ENCODE measurements around the gene SCN3B.
A peak's percentile ranks its signal among the peaks of the same experiment; 100 is the strongest.

Gene SCN3B

DNA sequence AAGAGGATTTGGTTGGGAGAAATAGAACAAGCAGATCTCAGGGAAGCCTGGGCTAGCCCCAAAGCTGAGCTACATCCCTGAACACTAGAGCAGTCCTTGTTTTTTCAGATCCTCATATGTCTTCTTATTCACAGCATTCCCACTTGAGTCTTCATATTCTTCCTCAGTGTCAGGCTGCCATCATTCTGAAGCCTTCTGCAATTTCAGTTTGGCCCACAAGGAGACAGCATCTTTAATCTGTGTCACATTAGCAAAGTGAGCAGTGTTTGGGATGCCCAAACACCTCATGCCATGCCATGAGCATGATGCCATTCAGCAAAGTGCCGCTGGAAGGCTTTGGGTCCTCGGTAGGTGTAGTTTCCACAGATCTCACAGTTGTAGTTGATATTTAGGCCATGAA lies 56.6 kb downstream of the SCN3B start:
- no peak for DNase-seq (ENCODE audit: low read depth in 2 of 2)

DNA sequence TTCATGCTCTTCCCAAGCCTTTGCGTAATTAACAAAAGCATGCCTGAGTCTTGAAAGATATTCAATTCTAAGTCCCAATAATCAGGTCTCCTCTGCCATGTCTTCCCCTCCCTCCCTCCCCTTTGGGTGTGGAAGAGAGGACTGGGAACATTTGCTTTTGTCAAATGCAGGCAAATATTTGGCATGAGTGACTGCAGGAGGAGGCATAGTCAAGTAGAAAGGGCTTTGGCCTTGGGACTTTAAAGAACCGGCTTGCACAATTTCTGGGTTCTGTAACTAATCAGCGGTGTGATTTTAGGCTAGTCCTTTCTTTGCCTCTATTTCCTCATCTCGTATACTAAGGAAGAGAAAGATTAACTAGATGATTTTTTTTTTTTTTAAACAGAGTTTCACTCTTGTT lies 59.5 kb downstream of the SCN3B start:
- no peak for DNase-seq (ENCODE audit: low read depth in 2 of 2)

- no peak for DNase-seq (ENCODE audit: low read depth in 2 of 2)
These were observed 60.1 kb downstream of the SCN3B start for GRCh38 chr11:123594188-123594901.

DNA sequence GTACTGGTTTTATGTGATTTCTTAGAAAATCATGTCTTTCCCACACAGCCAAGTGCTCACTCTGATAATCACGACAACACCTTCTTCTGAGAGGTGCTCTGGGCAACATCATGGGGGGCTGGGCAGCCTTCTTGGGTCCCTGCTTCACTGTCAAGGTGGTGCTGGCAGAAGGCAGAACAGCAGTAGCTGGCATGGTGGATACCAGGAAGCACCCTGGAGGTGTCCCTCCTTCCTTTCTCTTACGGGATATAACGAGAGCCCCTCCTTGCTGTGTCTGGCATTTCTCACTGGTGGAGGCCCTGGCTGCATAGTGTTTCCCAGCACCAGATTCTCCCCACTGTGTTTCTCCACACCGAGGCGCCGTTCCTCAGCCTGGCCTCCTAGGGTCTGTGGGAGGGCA lies 60.9 kb downstream of the SCN3B start:
- DNase-seq (ENCODE audit: low read depth in 2 of 2): no peak

GRCh38 chr11:123590296-123590912 lies 64.0 kb downstream of the SCN3B start:
- no peak for DNase-seq (ENCODE audit: low read depth in 2 of 2)

- DNase-seq (ENCODE audit: low read depth in 2 of 2): no peak
These were observed 65.6 kb downstream of the SCN3B start for GRCh38 chr11:123588864-123589262.

DNA sequence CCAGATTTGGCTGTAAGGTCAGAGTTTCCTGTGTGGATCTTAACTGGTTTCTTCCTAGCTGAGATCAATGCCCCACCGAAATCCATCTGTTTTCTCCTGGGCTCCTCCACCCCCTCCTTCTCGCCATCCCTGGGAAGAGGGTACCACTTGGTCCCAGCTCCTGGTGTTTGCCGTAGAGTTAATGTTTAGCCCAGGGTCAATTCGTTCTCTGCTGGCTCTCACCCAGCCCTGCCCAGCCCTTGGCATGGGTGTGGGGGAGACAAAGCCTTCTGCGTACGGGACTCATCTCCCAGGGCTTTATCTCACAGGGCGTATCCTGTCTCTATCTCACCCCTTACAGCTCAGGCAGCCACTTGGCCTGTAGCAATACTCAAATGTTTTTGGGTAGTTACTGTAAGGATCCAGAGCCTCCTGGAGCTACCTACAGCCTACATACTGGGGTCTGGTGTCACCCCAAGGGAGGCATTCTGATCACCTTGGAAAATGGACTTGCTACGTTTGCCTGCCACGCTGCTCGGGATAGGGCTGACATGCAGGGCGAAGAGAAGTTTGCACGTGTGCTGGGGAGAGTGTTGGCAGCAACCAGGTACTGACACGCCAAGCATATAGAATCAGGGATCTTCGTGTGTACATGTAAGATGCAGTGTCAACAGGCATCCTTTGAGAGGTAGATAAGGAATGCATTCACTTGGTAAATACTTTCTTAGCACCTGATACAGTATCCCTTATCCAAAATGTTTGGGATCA lies 66.1 kb downstream of the SCN3B start:
- no peak for DNase-seq (ENCODE audit: low read depth in 2 of 2)

DNA sequence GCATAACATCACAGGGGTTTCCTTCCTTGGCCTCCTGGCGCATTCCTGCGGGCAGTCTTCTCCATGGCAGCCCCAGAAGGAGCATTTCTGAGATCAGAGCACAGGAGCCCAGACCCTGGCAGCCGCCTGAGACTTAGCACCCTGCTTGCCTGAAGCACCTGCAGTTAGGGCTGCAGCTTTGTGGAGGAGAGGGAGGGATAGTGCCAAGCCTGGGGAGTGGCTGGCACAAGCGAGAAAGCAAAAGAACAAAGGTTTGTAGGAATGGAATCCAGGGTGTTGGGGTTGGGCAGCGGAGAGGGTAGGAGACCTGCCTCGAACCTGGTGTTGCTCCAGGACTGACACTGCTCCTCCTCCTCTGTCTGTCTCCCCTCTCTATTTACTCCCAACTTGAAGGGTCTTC lies 66.9 kb downstream of the SCN3B start:
- no peak for DNase-seq (ENCODE audit: low read depth in 2 of 2)

GRCh38 chr11:123587044-123587443 lies 67.4 kb downstream of the SCN3B start:
- DNase-seq (ENCODE audit: low read depth in 2 of 2): no peak

DNA sequence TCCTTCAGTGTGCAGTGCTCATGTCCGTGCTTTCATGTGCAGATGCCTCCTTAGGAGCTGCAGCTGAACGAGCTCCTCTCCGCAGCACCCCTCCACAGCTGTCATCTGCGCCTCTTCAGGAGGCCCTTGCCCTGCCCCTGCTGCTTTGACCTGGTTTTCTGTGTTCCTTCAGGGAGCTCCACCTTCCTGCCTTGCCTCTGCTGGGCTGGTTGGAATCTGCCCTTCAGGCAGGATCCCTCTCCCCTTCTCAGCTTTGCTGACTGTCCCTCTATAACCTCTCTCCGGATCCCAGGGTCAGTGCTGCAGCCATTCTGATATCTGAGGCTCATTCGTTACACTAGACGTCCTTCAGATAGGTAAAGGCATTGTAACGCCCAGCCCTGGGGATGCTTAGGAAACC lies 67.9 kb downstream of the SCN3B start:
- no peak for DNase-seq (ENCODE audit: low read depth in 2 of 2)

DNA sequence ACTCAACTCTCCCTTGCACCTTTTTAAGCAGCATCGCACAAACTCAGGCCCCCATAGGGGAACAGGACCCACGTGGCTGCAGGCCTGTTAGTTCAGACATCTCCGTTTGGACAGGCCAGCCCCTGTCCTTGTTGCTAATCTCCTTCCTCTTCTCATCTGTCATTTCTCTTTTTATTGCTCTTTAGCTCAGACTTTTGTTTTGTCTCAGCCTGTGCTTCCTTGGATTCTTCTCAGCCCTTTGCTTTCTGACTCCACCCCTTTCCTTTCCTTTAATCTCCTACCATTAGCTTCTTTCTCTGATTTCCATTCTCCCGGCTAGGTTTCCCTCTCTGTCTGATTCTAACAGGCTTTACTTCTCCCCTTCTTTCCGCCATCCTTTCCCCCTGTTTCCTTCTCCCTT lies 68.7 kb downstream of the SCN3B start:
- no peak for DNase-seq (ENCODE audit: low read depth in 2 of 2)

- no peak for DNase-seq (ENCODE audit: low read depth in 2 of 2)
These were observed 69.2 kb downstream of the SCN3B start for GRCh38 chr11:123585206-123585605.

DNA sequence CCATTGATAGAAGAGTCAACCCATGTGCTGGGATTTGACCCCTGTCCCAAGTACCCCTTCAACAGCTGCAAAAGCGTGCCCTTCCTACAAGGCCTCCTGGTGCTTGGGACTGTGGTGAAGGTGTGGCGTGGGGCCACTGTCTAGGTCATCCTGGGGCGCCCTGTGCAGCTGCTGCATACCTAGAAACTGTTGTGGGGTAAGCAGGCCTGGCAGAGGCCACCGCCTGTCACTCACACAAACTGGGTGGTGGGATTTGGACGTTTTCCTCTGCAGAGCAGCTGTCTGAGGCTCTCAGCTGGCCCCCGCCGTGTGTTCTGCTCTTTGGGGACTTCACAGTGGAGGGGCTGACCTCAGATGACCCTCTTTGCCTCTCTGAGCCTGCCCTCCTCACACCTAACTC lies 69.7 kb downstream of the SCN3B start:
- DNase-seq (ENCODE audit: low read depth in 2 of 2): no peak

GRCh38 chr11:123584186-123584585 lies 70.2 kb downstream of the SCN3B start:
- no peak for DNase-seq (ENCODE audit: low read depth in 2 of 2)

DNA sequence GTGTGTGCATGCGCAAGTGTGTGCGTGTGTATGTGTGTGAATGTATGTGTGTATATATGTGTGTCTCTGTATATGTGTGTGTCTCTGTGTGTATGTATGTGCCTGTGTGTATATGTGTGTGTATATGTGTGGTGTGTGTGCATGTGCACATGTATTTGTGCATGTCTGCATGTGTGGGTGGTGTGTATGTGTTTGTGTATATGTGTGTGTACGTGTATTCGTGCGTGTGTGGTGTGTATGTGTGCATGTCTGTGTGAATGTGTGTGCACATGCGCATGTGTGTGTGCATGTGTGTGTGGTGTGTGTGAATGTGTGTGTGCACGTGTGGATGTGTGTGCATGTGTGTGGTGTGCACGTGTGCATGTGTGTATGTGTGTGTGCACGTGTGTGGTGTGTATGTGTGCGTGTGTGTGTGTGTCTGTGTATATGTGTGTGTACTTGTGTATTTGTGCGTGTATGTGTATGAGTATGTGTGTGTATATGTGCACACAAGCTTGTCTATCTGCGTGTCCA lies 71.4 kb downstream of the SCN3B start:
- DNase-seq (ENCODE audit: low read depth in 2 of 2): no peak

- DNase-seq (ENCODE audit: low read depth in 2 of 2): no peak
These were observed 72.6 kb downstream of the SCN3B start for GRCh38 chr11:123581651-123582399.

GRCh38 chr11:123580557-123581275 lies 73.7 kb downstream of the SCN3B start:
- peak; percentile 33 to 62 for DNase-seq (ENCODE audit: low read depth in 2 of 2)

- DNase-seq (ENCODE audit: low read depth in 2 of 2): no peak
These were observed 74.3 kb downstream of the SCN3B start for GRCh38 chr11:123580137-123580536.

GRCh38 chr11:123579482-123579812 lies 75.0 kb downstream of the SCN3B start:
- DNase-seq (ENCODE audit: low read depth in 2 of 2): no peak
